Osteocyte (in vitro differentiated cells): Measurements from ENCODE around the gene HDAC9. TPM values are rescaled to one million over a fixed set of nuclear protein-coding genes. Genes with fewer than 3 reads are reported as not detected.

ENCODE experiments used
- DNase-seq: peaks from one replicate; pipeline ENCODE4 v3.0.0; 2021; ENCODE audit warnings: mixed read lengths; ENCODE audit not compliant: unreplicated experiment; ENCODE audit errors: extremely low spot score
- H3K27ac Mint-ChIP-seq: one replicate; pipeline ENCODE4 v1.8.0; 2021; ENCODE audit warnings: mild to moderate bottlenecking, mixed read lengths; ENCODE audit not compliant: unreplicated experiment
- H3K27me3 Mint-ChIP-seq: one replicate; pipeline ENCODE4 v1.8.0; 2021; ENCODE audit warnings: mixed read lengths; ENCODE audit not compliant: unreplicated experiment
- H3K36me3 Mint-ChIP-seq: one replicate; pipeline ENCODE4 v1.8.0; 2021; ENCODE audit warnings: mixed read lengths; ENCODE audit not compliant: unreplicated experiment
- H3K4me1 Mint-ChIP-seq: one replicate; pipeline ENCODE4 v1.8.0; 2021; ENCODE audit warnings: mixed read lengths; ENCODE audit not compliant: unreplicated experiment
- H3K4me3 Mint-ChIP-seq: one replicate; pipeline ENCODE4 v1.8.0; 2021; ENCODE audit warnings: mild to moderate bottlenecking, moderate library complexity, mixed read lengths; ENCODE audit not compliant: unreplicated experiment
- H3K9me3 Mint-ChIP-seq: one replicate; pipeline ENCODE4 v1.8.0; 2021; ENCODE audit warnings: mixed read lengths; ENCODE audit not compliant: unreplicated experiment
- CTCF ChIP-seq: fragments of 200-600 bp; sonication (generic); IDR thresholded peaks from 2 replicates; pipeline ENCODE4 v1.5.0; 2021; ENCODE audit warnings: antibody characterized with exemption, mild to moderate bottlenecking, moderate library complexity
- total RNA-seq: library from RNA; stranded (reverse); gene quantifications from 2 replicates; pipeline ENCODE4 v1.2.1, GENCODE V29; 2021

Gene HDAC9
- total RNA-seq, 1 donor from 2014 or later, result 0.81 TPM

DNA sequence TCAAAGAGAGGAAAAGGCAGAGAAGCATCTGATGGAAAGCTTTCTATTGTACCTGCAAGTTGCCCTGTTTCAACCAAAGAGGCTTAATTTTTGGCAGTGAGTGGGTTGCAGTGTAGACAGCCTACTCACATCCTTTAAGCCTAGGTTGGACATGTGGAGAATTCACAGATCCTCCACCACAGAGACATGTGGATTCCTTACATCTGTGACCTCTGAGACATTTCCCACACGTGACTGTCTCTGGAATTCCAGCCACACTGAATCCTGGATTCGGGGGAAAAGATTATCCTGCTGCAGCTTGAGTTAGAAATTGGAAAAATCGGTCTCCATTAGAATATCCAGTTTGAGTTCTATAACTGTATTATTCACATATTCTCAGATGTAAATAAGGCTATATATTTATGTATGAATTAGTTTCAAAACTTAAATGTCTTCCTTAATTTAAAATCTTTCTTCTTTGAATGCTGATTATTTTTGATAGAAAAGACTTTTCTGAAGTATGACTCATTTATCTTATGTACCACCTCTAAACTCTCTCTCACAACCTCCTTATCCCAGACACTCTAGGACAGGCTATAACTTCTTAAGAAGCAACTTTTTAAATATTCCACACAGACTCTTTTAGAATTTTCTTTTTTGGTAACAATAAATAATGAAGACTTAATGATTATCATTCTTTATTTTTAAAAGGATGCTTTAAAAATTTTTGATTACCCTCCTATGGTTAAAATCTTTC, 498.6 kb downstream of the HDAC9 start:
- no peaks in the 10 kb centered on the region for H3K27me3 Mint-ChIP-seq
- H3K27ac Mint-ChIP-seq, result peak overlapping the region; percentile 3
- no peaks in the 10 kb centered on the region for H3K9me3 Mint-ChIP-seq
- no peak overlapping the region for H3K4me3 Mint-ChIP-seq
- DNase-seq, result no peak
- peaks cover 33% of the 10 kb centered on the region for H3K4me1 Mint-ChIP-seq
- no peak for TF ChIP-seq CTCF
- peaks cover 12% of the 10 kb centered on the region for H3K36me3 Mint-ChIP-seq

DNA sequence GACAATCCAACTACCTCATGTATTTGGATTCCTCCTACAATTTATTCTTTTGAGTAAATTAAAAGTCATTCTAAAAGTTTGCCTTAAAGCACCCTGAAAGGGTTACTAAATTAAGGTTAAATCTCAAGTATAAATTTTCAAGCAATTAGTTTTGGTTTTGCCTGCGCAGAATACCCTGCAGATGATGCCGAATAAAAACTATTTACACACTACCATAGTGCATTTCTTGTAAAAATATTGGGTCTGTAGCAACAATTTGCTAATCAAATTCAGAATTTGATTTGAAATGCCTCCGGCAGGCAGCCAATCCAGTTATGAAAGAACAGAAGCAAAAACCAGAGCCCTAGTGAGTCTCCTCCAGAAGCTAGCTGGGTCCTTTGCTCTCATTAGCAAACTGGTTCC, 499.7 kb downstream of the HDAC9 start:
- Mint-ChIP-seq H3K4me3 (no peak overlapping the region), H3K4me1 (peaks cover 37% of the 10 kb centered on the region), H3K27me3 (no peaks in the 10 kb centered on the region), H3K36me3 (peaks cover 12% of the 10 kb centered on the region), H3K27ac (no peak overlapping the region), H3K9me3 (no peaks in the 10 kb centered on the region)
- no peak for TF ChIP-seq CTCF
- DNase-seq, result no peak

- Mint-ChIP-seq H3K27me3 (no peaks in the 10 kb centered on the region), H3K27ac (no peak overlapping the region), H3K4me3 (no peak overlapping the region), H3K36me3 (peaks cover 11% of the 10 kb centered on the region), H3K4me1 (peaks cover 44% of the 10 kb centered on the region), H3K9me3 (no peaks in the 10 kb centered on the region)
- no peak for TF ChIP-seq CTCF
- DNase-seq, result no peak
Measured at GRCh38 chr7:18995811-18996426, 500.4 kb downstream of the HDAC9 start.

- Mint-ChIP-seq H3K4me1 (peaks cover 50% of the 10 kb centered on the region), H3K27me3 (no peaks in the 10 kb centered on the region)
Measured at GRCh38 chr7:18996583-18996982, 501.0 kb downstream of the HDAC9 start.

More at GRCh38 chr7:18996583-18996982, 501.0 kb downstream of the HDAC9 start:
- no peak overlapping the region for H3K27ac Mint-ChIP-seq
- H3K4me3 Mint-ChIP-seq, result no peak overlapping the region
- no peak for TF ChIP-seq CTCF
- no peaks in the 10 kb centered on the region for H3K9me3 Mint-ChIP-seq
- no peak for DNase-seq
- peaks cover 9% of the 10 kb centered on the region for H3K36me3 Mint-ChIP-seq
